ENCODE measurements around the gene ATP1A2.

- no peak for TF ChIP-seq CTCF (IDR thresholded peaks at IDR 0.05; ENCODE audit: low read depth, low read length)
- TF ChIP-seq EZH2phosphoT487 (IDR thresholded peaks at IDR 0.05; ENCODE audit: low read depth) = no peak
These were observed 72.8 kb downstream of the ATP1A2 start for GRCh38 chr1:160188341-160188740.

All from OCI-LY3 (cell line).